Activated naive CD4-positive, alpha-beta T cell treated with anti-CD3 and anti-CD28 coated beads, Interleukin-2, amount 10 ng/mL, durations not matched to agents 7 days and 5 days (primary cell): ENCODE data around the gene NKAPD1.
"Not testable (repeated sequence)": the region's sequence is repeated elsewhere in the genome, so short reads cannot be mapped to it uniquely, and the experiment has no call there.

Experiments used
- CTCF ChIA-PET: fragments of 350-600 bp; sonication (Branson Sonifier 250); formaldehyde crosslinking; loops from one replicate; lab custom pipeline; 2021; ENCODE audit warnings: antibody characterized with exemption; lab: Charles Lee
- DNase-seq: peaks from one replicate; pipeline ENCODE4 v3.0.0-alpha.2; 2020
- H3K27ac Mint-ChIP-seq: one replicate; pipeline ENCODE4 v1.8.0; 2021; ENCODE audit warnings: mild to moderate bottlenecking, moderate library complexity, mixed read lengths
- H3K27me3 Mint-ChIP-seq: one replicate; pipeline ENCODE4 v1.8.0; 2021; ENCODE audit warnings: mild to moderate bottlenecking, mixed read lengths
- H3K36me3 Mint-ChIP-seq: one replicate; pipeline ENCODE4 v1.8.0; 2021; ENCODE audit warnings: mixed read lengths
- H3K4me1 Mint-ChIP-seq: one replicate; pipeline ENCODE4 v1.8.0; 2021; ENCODE audit warnings: mixed read lengths
- H3K4me3 Mint-ChIP-seq: one replicate; pipeline ENCODE4 v1.8.0; 2021; ENCODE audit warnings: mild to moderate bottlenecking, moderate library complexity, mixed read lengths
- H3K9me3 Mint-ChIP-seq: one replicate; pipeline ENCODE4 v1.8.0; 2021; ENCODE audit warnings: mixed read lengths

Gene NKAPD1

DNA sequence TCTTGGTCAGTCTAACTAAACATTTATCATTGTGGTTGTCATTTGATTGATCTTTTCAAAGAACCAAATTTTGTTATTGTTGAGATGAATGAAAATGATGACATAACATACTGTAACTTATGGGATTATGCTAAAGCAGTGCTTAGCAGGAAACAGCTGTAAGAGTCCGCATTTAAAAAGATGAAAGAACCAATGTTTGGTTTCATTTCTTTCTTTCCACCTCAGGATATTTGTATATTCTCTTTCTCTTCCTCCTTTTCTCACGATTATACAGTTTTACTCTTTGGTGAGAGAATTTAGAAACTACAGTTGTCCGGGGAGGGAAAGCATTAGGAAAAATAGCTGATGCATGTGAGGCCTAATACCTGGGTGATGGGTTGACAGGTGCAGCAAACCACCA, 23.4 kb upstream of the NKAPD1 start:
- no peak overlapping the region for H3K4me3 Mint-ChIP-seq
- H3K27ac Mint-ChIP-seq, result no peak overlapping the region
- CTCF ChIA-PET, result interaction anchor here (0.8 kb wide), 1 partner anchor 119 kb away, joined by 4 read pairs; no protein-coding TSS in a partner anchor
- peaks cover 64% of the 10 kb centered on the region for H3K36me3 Mint-ChIP-seq
- DNase-seq, result no peak
- H3K27me3 Mint-ChIP-seq, result no peaks in the 10 kb centered on the region
- H3K4me1 Mint-ChIP-seq, result peaks cover 10% of the 10 kb centered on the region
- no peaks in the 10 kb centered on the region for H3K9me3 Mint-ChIP-seq

DNA sequence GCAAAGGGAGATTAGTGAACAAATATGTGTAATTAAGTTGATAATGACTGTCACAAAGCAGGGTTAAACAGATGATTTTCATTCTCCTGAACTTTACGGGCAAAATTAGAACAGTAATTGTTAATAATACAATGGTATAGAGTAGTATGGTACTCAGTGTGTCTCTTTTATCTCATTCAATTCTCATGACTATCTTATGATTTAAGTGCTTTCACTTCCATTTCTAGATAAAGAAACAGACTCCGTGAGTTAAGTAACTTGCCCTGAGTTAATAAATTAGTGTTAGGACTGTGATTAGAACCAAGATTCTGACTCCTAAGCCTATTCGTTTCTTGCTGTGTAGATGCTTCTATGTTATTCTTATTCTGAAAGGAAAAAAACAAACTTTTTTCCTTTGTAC, 22.3 kb upstream of the NKAPD1 start:
- DNase-seq, result no peak
- Mint-ChIP-seq H3K27me3 (no peaks in the 10 kb centered on the region), H3K36me3 (peaks cover 63% of the 10 kb centered on the region), H3K4me1 (peaks cover 10% of the 10 kb centered on the region), H3K9me3 (no peaks in the 10 kb centered on the region), H3K27ac (no peak overlapping the region), H3K4me3 (no peak overlapping the region)
- CTCF ChIA-PET, result no interaction called here

DNA sequence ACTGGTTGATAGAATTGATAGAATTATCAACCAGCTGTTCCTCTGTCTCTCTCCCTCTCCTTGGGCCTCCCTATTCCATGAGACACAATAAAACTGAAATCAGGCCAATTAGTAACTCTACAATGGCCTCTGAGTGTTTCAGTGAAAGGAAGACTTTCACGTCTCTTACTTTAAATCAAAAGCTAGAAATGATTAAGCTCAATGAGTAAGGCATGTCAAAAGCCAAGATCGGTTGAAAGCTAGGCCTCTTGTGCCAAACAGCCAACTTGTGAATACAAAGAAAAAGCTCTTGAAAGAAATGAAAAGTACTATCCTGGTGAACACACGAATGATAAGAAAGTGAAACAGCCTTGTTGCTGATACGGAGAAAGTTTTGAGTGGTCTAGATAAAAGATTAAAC, 16.9 kb upstream of the NKAPD1 start:
- peaks cover 7% of the 10 kb centered on the region for H3K4me1 Mint-ChIP-seq
- no peak overlapping the region for H3K27ac Mint-ChIP-seq

GRCh38 chr11:112058103-112058502, 16.0 kb upstream of the NKAPD1 start:
- H3K4me3 Mint-ChIP-seq, result no peak overlapping the region
- H3K27ac Mint-ChIP-seq, result no peak overlapping the region
- peaks cover 38% of the 10 kb centered on the region for H3K36me3 Mint-ChIP-seq
- DNase-seq, result no peak
- CTCF ChIA-PET, result no interaction called here
- H3K9me3 Mint-ChIP-seq, result no peaks in the 10 kb centered on the region
- H3K27me3 Mint-ChIP-seq, result no peaks in the 10 kb centered on the region
- peaks cover 7% of the 10 kb centered on the region for H3K4me1 Mint-ChIP-seq

More for the DNA sequence above, 16.9 kb upstream of the NKAPD1 start:
- Mint-ChIP-seq H3K36me3 (peaks cover 40% of the 10 kb centered on the region), H3K4me3 (no peak overlapping the region), H3K9me3 (no peaks in the 10 kb centered on the region), H3K27me3 (no peaks in the 10 kb centered on the region)
- CTCF ChIA-PET, result interaction anchor here (1.0 kb wide), 1 partner anchor 56 kb away, joined by 3 read pairs; no protein-coding TSS in a partner anchor
- no peak for DNase-seq

DNA sequence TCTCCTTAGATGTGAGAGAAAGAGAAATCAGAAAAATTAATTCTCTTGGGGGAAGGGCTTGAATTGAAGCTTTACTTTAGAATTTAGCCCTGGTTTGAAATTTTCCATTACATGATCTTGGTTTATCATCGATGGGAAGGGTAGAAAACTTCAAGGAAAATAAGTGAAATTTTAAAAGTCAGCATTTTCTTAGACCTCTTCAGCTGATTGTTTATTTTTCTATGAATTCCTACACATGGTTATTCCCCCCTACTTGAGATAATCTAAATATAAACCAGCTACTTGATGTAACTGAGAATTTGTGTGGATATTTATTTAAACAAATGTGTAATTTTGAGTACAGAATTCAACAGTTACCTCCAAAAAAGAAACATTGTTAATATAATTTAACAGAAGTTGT, 11.2 kb upstream of the NKAPD1 start:
- Mint-ChIP-seq H3K4me3 (no peak overlapping the region), H3K27me3 (no peaks in the 10 kb centered on the region), H3K4me1 (no peaks in the 10 kb centered on the region), H3K36me3 (peaks cover 13% of the 10 kb centered on the region), H3K9me3 (no peaks in the 10 kb centered on the region), H3K27ac (no peak overlapping the region)
- CTCF ChIA-PET, result no interaction called here
- no peak for DNase-seq

GRCh38 chr11:112082729-112083128, 8.6 kb downstream of the NKAPD1 start:
- Mint-ChIP-seq H3K36me3 (peaks cover 69% of the 10 kb centered on the region), H3K27ac (no peak overlapping the region), H3K9me3 (no peaks in the 10 kb centered on the region), H3K4me1 (peaks cover 42% of the 10 kb centered on the region), H3K4me3 (no peak overlapping the region), H3K27me3 (peaks cover 3% of the 10 kb centered on the region)
- DNase-seq, result no peak
- CTCF ChIA-PET, result no interaction called here

DNA sequence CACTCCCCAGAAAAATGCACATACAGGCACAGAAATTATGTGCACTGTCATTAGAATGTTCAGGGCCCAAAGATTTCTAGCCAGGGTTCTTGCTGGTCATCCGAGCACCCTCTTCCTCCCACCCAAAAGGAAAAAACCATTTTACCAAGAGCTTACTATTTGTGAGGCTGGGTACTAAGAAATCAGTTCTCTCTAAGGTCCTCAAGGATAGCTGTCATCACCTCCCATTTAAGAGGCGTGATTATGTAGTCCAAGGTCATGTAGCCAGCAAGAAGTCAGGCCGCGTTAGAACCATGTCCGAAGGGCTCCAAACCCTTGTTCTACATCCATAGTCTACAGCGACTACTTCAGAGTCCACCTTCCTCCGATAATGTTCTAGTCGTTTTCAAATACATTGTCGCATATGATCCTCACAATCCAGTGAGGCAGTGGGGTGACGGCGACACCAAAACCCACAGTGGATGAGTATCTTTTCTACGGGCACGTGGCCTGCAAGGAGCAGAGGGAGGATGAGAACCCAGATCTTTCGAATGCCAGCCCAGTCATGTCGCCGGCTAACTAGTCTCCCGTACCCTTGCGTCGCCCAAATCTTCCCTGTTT, 11.8 kb downstream of the NKAPD1 start:
- peaks cover 66% of the 10 kb centered on the region for H3K36me3 Mint-ChIP-seq
- CTCF ChIA-PET, result no interaction called here
- H3K4me1 Mint-ChIP-seq, result peaks cover 61% of the 10 kb centered on the region
- H3K27ac Mint-ChIP-seq, result peak overlapping the region; percentile 94
- no peaks in the 10 kb centered on the region for H3K9me3 Mint-ChIP-seq
- DNase-seq, result peak; percentile 67
- H3K27me3 Mint-ChIP-seq, result peaks cover 3% of the 10 kb centered on the region
- peak overlapping the region; percentile 97 for H3K4me3 Mint-ChIP-seq

- Mint-ChIP-seq H3K36me3 (peaks cover 71% of the 10 kb centered on the region), H3K27ac (peak within 1 kb of the TSS; percentile 94), H3K27me3 (peaks cover 3% of the 10 kb centered on the region), H3K4me3 (peak within 1 kb of the TSS; percentile 97), H3K4me1 (peaks cover 60% of the 10 kb centered on the region), H3K9me3 (no peaks in the 10 kb centered on the region)
- DNase-seq, result peak; percentile 96
- CTCF ChIA-PET, result interaction anchor here (1.0 to 1.1 kb wide), 2 partner anchors 27 to 153 kb away, joined by 3 to 4 read pairs; no protein-coding TSS in a partner anchor
These were observed 12.5 kb downstream of the NKAPD1 start, which contains the start of the genes SDHD and TIMM8B for GRCh38 chr11:112086422-112087191. Gene SDHD, plus strand, starts transcription at chr11:112086873. Its CDS starts 35 bp downstream, at chr11:112086908. Gene TIMM8B, minus strand, starts transcription at chr11:112086756. Its CDS starts 33 bp downstream, at chr11:112086723.

DNA sequence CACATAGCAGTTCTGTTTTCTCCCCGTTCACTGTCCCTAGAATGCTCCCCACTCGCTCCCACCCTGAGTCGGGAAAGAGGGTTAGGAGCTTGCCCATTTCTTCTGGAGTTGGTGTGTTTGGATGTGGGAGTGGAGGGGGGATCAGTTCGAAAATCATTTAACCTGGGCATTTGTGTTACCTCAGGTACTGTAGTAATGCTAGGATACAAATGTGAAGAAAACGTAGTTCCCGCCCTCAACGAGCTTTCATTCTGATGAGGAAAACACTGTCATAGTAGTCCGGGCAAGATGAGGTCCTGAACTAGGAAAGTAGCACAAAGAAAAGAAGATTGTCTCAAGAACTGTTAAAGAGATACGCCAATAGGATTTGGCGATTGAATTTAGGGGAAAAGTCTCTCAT, 13.1 kb downstream of the NKAPD1 start:
- no peaks in the 10 kb centered on the region for H3K9me3 Mint-ChIP-seq
- H3K27ac Mint-ChIP-seq, result peak overlapping the region; percentile 94
- peak overlapping the region; percentile 97 for H3K4me3 Mint-ChIP-seq
- DNase-seq, result no peak
- H3K36me3 Mint-ChIP-seq, result peaks cover 70% of the 10 kb centered on the region
- peaks cover 3% of the 10 kb centered on the region for H3K27me3 Mint-ChIP-seq
- CTCF ChIA-PET, result interaction anchor here (1.0 to 1.1 kb wide), 2 partner anchors 26 to 153 kb away, joined by 3 to 4 read pairs; no protein-coding TSS in a partner anchor
- H3K4me1 Mint-ChIP-seq, result peaks cover 57% of the 10 kb centered on the region

GRCh38 chr11:112095302-112095701, 21.2 kb downstream of the NKAPD1 start:
- DNase-seq, CTCF ChIA-PET, H3K27me3 Mint-ChIP-seq, H3K4me1 Mint-ChIP-seq, H3K27ac Mint-ChIP-seq, H3K9me3 Mint-ChIP-seq, H3K4me3 Mint-ChIP-seq: not testable (repeated sequence)
- peaks cover 26% of the 10 kb centered on the region for H3K36me3 Mint-ChIP-seq

- H3K27me3 Mint-ChIP-seq, result no peaks in the 10 kb centered on the region
- H3K27ac Mint-ChIP-seq, result no peak overlapping the region
- CTCF ChIA-PET, result no interaction called here
- peaks cover 21% of the 10 kb centered on the region for H3K36me3 Mint-ChIP-seq
- no peak for DNase-seq
- no peak overlapping the region for H3K4me3 Mint-ChIP-seq
- no peaks in the 10 kb centered on the region for H3K9me3 Mint-ChIP-seq
- H3K4me1 Mint-ChIP-seq, result no peaks in the 10 kb centered on the region
These were observed 22.1 kb downstream of the NKAPD1 start for GRCh38 chr11:112096194-112096593.

DNA sequence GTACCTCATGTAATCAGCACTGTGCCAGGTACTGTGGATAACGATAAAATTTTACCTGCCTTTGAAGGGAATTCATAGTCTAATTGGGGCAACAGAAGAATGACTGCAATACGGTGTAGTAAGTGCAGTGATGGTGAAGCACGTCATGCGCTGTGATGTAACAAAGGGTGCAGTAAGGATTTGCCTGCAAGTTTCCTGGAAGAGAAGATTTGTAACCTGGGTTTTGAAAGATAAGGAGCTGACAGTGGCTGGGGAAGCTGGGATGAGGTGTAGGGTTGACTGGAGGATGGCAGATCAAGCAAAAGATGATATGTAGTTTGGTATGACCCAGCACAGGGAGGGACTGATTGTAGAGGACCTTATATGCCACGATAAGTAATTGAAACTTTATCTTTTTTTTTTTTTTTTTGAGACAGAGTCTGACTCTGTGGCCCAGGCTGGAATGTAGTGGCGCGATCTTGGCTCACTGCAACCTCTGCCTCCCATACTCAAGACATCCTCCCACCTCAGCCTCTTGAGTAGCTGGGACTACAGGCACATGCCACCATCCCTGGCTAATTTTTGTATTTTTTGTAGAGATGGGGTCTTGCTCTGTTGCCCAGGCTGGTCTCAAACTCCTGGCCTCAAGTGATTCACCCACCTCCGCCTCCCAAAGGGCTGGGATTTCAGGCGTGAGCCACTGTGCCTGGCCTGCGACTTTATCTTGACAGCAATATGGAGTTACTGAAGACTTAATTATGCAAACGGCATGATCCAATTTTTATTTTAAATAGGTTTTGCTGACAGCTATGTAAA, 23.8 kb downstream of the NKAPD1 start:
- no peak for DNase-seq
- no peak overlapping the region for H3K4me3 Mint-ChIP-seq
- no peaks in the 10 kb centered on the region for H3K4me1 Mint-ChIP-seq
- no peaks in the 10 kb centered on the region for H3K9me3 Mint-ChIP-seq
- H3K27me3 Mint-ChIP-seq, result no peaks in the 10 kb centered on the region
- CTCF ChIA-PET, result no interaction called here
- no peak overlapping the region for H3K27ac Mint-ChIP-seq
- H3K36me3 Mint-ChIP-seq, result peaks cover 10% of the 10 kb centered on the region

DNA sequence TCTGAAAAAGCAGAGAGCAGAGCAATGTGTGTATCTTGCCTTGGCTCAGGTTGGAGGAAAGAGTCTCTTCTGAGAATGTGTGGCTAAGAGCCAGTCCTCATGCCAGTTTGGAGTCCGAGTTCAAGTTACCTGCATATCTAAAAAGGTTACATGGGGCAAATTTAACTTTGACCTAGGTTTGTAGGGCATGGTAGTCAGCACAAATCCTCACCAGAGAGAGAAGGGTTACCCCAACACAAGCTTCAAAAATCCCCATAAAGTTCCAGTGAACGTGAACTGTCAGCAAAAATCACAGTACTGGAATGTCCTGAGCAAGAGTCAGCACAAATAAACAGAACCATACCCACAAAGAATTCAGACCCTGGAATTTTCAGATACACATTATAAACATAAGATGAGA, 26.4 kb downstream of the NKAPD1 start:
- Mint-ChIP-seq H3K4me3 (no peak overlapping the region), H3K27me3 (no peaks in the 10 kb centered on the region), H3K4me1 (no peaks in the 10 kb centered on the region), H3K27ac (no peak overlapping the region), H3K36me3 (peaks cover 5% of the 10 kb centered on the region), H3K9me3 (no peaks in the 10 kb centered on the region)
- DNase-seq, result no peak
- CTCF ChIA-PET, result no interaction called here

DNA sequence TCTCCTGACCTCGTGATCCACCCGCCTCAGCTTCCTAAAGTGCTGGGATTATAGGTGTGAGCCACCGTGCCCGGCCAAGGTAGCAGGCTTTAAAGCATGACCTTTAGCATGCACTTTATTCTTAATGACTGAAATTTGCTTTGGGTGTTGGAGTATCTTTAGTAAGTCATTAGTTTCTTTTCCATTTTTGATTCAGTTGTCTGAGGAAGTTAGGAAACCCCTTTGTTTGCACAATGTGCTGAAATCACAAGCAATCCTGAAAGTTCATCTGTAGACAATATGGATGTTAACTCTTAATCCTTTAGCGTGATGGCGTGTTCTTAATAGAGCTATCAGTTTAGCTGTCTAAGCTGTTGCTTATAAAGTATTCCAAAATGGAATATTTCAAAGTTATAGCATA, 29.3 kb downstream of the NKAPD1 start:
- no peak overlapping the region for H3K27ac Mint-ChIP-seq
- H3K27me3 Mint-ChIP-seq, result no peaks in the 10 kb centered on the region
- no peaks in the 10 kb centered on the region for H3K4me1 Mint-ChIP-seq
- no peaks in the 10 kb centered on the region for H3K36me3 Mint-ChIP-seq
- no peak overlapping the region for H3K4me3 Mint-ChIP-seq
- no peak for DNase-seq
- H3K9me3 Mint-ChIP-seq, result no peaks in the 10 kb centered on the region
- CTCF ChIA-PET, result interaction anchor here (0.6 to 1.9 kb wide), 2 partner anchors 10 to 1364 kb away, joined by 3 to 8 read pairs; no protein-coding TSS in a partner anchor
